ENCODE results near the gene CD3G. TPM values are rescaled to one million over a fixed set of nuclear protein-coding genes. Genes with fewer than 3 reads are reported as not detected.
A peak's percentile ranks its signal among the peaks of the same experiment; 100 is the strongest.

Gene CD3G
- polyA plus RNA-seq, 6 donors from 2014 or later: 0.09 to 2.3 (median 0.72) TPM

- no peak overlapping the region for H3K27ac Mint-ChIP-seq
- no peak overlapping the region for H3K4me3 Mint-ChIP-seq
- peaks cover 0 to 2% (median 0%) of the 10 kb centered on the region in 3 donors for H3K4me1 Mint-ChIP-seq
- no peaks in the 10 kb centered on the region for H3K9me3 Mint-ChIP-seq
- no peak for ATAC-seq (ENCODE audit: low read depth in 2 of 2)
- no peaks in the 10 kb centered on the region for H3K27me3 Mint-ChIP-seq
- peaks cover 9 to 61% of the 10 kb centered on the region in 2 donors for H3K36me3 Mint-ChIP-seq
- no peak for DNase-seq
Observed at GRCh38 chr11:118370774-118371173, 26.6 kb downstream of the CD3G start.

GRCh38 chr11:118373263-118373662 lies 29.1 kb downstream of the CD3G start:
- no peaks in the 10 kb centered on the region for H3K9me3 Mint-ChIP-seq
- no peak overlapping the region for H3K27ac Mint-ChIP-seq
- no peak for DNase-seq
- peaks cover 9 to 61% of the 10 kb centered on the region in 2 donors for H3K36me3 Mint-ChIP-seq
- ATAC-seq (ENCODE audit: low read depth in 2 of 2): no peak
- no peak overlapping the region for H3K4me3 Mint-ChIP-seq
- no peaks in the 10 kb centered on the region for H3K4me1 Mint-ChIP-seq
- H3K27me3 Mint-ChIP-seq: no peaks in the 10 kb centered on the region

- DNase-seq (no peak), ATAC-seq (ENCODE audit: low read depth in 2 of 2) (no peak)
- Mint-ChIP-seq H3K27me3 (no peaks in the 10 kb centered on the region), H3K36me3 (peaks cover 9 to 56% of the 10 kb centered on the region in 2 donors), H3K27ac (no peak overlapping the region), H3K4me1 (no peaks in the 10 kb centered on the region), H3K4me3 (no peak overlapping the region), H3K9me3 (no peaks in the 10 kb centered on the region)
Observed at GRCh38 chr11:118373871-118374270, 29.7 kb downstream of the CD3G start.

GRCh38 chr11:118374729-118375128 lies 30.6 kb downstream of the CD3G start:
- H3K27me3 Mint-ChIP-seq: no peaks in the 10 kb centered on the region
- DNase-seq (no peak), ATAC-seq (ENCODE audit: low read depth in 2 of 2) (no peak)
- no peaks in the 10 kb centered on the region for H3K9me3 Mint-ChIP-seq
- H3K4me1 Mint-ChIP-seq: no peaks in the 10 kb centered on the region
- peak overlapping the region in 1 of 6 donors; percentile 60 for H3K27ac Mint-ChIP-seq
- peaks cover 9 to 54% of the 10 kb centered on the region in 2 donors for H3K36me3 Mint-ChIP-seq
- no peak overlapping the region for H3K4me3 Mint-ChIP-seq

- H3K36me3 Mint-ChIP-seq: peaks cover 9 to 52% of the 10 kb centered on the region in 2 donors
- no peak overlapping the region for H3K4me3 Mint-ChIP-seq
- H3K4me1 Mint-ChIP-seq: no peaks in the 10 kb centered on the region
- H3K27ac Mint-ChIP-seq: peak overlapping the region in 3 of 6 donors; percentile 24 to 92 (median 31)
- ATAC-seq (ENCODE audit: low read depth in 2 of 2) (no peak), DNase-seq (no peak)
- no peaks in the 10 kb centered on the region for H3K9me3 Mint-ChIP-seq
- H3K27me3 Mint-ChIP-seq: no peaks in the 10 kb centered on the region
Observed at GRCh38 chr11:118375978-118376377, 31.8 kb downstream of the CD3G start.

GRCh38 chr11:118379497-118379896 lies 35.4 kb downstream of the CD3G start:
- Mint-ChIP-seq H3K4me3 (no peak overlapping the region), H3K27me3 (no peaks in the 10 kb centered on the region), H3K4me1 (no peaks in the 10 kb centered on the region), H3K27ac (no peak overlapping the region), H3K9me3 (no peaks in the 10 kb centered on the region), H3K36me3 (peaks cover 8 to 34% of the 10 kb centered on the region in 2 donors)
- DNase-seq (no peak), ATAC-seq (ENCODE audit: low read depth in 2 of 2) (no peak)

GRCh38 chr11:118380571-118380970 lies 36.4 kb downstream of the CD3G start:
- Mint-ChIP-seq H3K9me3 (no peaks in the 10 kb centered on the region), H3K27me3 (no peaks in the 10 kb centered on the region), H3K4me3 (no peak overlapping the region), H3K4me1 (no peaks in the 10 kb centered on the region), H3K36me3 (peaks cover 9 to 38% of the 10 kb centered on the region in 2 donors), H3K27ac (no peak overlapping the region)
- DNase-seq (no peak), ATAC-seq (ENCODE audit: low read depth in 2 of 2) (no peak)

- Mint-ChIP-seq H3K27ac (no peak overlapping the region), H3K27me3 (no peaks in the 10 kb centered on the region), H3K4me1 (no peaks in the 10 kb centered on the region), H3K36me3 (peaks cover 28 to 43% of the 10 kb centered on the region in 2 donors), H3K9me3 (no peaks in the 10 kb centered on the region), H3K4me3 (no peak overlapping the region)
- no peak for DNase-seq
- no peak for ATAC-seq (ENCODE audit: low read depth in 2 of 2)
Observed at GRCh38 chr11:118382954-118383353, 38.8 kb downstream of the CD3G start.

GRCh38 chr11:118383657-118384056 lies 39.5 kb downstream of the CD3G start:
- no peaks in the 10 kb centered on the region for H3K9me3 Mint-ChIP-seq
- H3K4me3 Mint-ChIP-seq: no peak overlapping the region
- peaks cover 28 to 43% of the 10 kb centered on the region in 2 donors for H3K36me3 Mint-ChIP-seq
- ATAC-seq (ENCODE audit: low read depth in 2 of 2) (no peak), DNase-seq (no peak)
- no peaks in the 10 kb centered on the region for H3K4me1 Mint-ChIP-seq
- no peak overlapping the region for H3K27ac Mint-ChIP-seq
- H3K27me3 Mint-ChIP-seq: no peaks in the 10 kb centered on the region

- Mint-ChIP-seq H3K27ac (peak overlapping the region in 5 of 6 donors; percentile 5 to 96 (median 46)), H3K4me1 (peaks cover 13 to 26% (median 18%) of the 10 kb centered on the region in 3 donors), H3K9me3 (no peaks in the 10 kb centered on the region), H3K36me3 (peaks cover 19 to 20% of the 10 kb centered on the region in 2 donors), H3K27me3 (no peaks in the 10 kb centered on the region), H3K4me3 (no peak overlapping the region)
- DNase-seq (no peak), ATAC-seq (ENCODE audit: low read depth in 2 of 2) (no peak)
Observed at GRCh38 chr11:118396097-118396501, 52.0 kb downstream of the CD3G start.

- no peaks in the 10 kb centered on the region for H3K9me3 Mint-ChIP-seq
- peaks cover 21 to 37% (median 31%) of the 10 kb centered on the region in 3 donors for H3K4me1 Mint-ChIP-seq
- ATAC-seq (ENCODE audit: low read depth in 2 of 2) (no peak), DNase-seq (no peak)
- H3K27ac Mint-ChIP-seq: peak overlapping the region in 3 of 6 donors; percentile 56 to 96 (median 78)
- H3K36me3 Mint-ChIP-seq: peaks cover 14 to 16% of the 10 kb centered on the region in 2 donors
- no peak overlapping the region for H3K4me3 Mint-ChIP-seq
- H3K27me3 Mint-ChIP-seq: no peaks in the 10 kb centered on the region
Observed at GRCh38 chr11:118397448-118397847, 53.3 kb downstream of the CD3G start.

- H3K4me1 Mint-ChIP-seq: peaks cover 25 to 45% (median 38%) of the 10 kb centered on the region in 3 donors
- peak; percentile 69 to 80 for ATAC-seq (ENCODE audit: low read depth in 2 of 2)
Observed at GRCh38 chr11:118398791-118399559, 54.8 kb downstream of the CD3G start.

GRCh38 chr11:118401151-118401879 lies 57.2 kb downstream of the CD3G start, which contains the start of gene ATP5MG:
ATP5MG (plus strand) TSS chr11:118401606; CDS start chr11:118401666, 60 bp downstream.
- Mint-ChIP-seq H3K4me3 (peak within 1 kb of the TSS; percentile 91 to 100 (median 99)), H3K4me1 (peaks cover 39 to 57% (median 49%) of the 10 kb centered on the region in 3 donors), H3K27me3 (no peaks in the 10 kb centered on the region), H3K36me3 (peaks cover 6% of the 10 kb centered on the region in 2 donors), H3K9me3 (no peaks in the 10 kb centered on the region), H3K27ac (peak within 1 kb of the TSS; percentile 96 to 100 (median 99))
- DNase-seq: peak; percentile 90
- ATAC-seq (ENCODE audit: low read depth in 2 of 2): peak; percentile 63 to 73

More at GRCh38 chr11:118398791-118399559, 54.8 kb downstream of the CD3G start:
- H3K27ac Mint-ChIP-seq: peak overlapping the region; percentile 56 to 99 (median 98)
- peak; percentile 53 for DNase-seq
- H3K27me3 Mint-ChIP-seq: no peaks in the 10 kb centered on the region
- peaks cover 11 to 14% of the 10 kb centered on the region in 2 donors for H3K36me3 Mint-ChIP-seq
- H3K4me3 Mint-ChIP-seq: peak overlapping the region in 7 of 8 donors; percentile 22 to 100 (median 98)
- H3K9me3 Mint-ChIP-seq: no peaks in the 10 kb centered on the region
